Ishikawa (cell line): ENCODE data around the gene SLC9A9.

Experiments used
- CEBPB ChIP-seq: IDR thresholded peaks from 2 replicates; pipeline ENCODE4 v1.6.1; 2012
- CREB1 ChIP-seq: IDR thresholded peaks from 2 replicates; pipeline ENCODE4 v1.6.1; 2012; ENCODE audit warnings: low read depth
- EGR1 ChIP-seq: IDR thresholded peaks from 2 replicates; pipeline ENCODE4 v1.6.1; 2012
- EP300 ChIP-seq: IDR thresholded peaks from 2 replicates; pipeline ENCODE4 v1.6.1; 2012; ENCODE audit warnings: borderline replicate concordance
- FOXM1 ChIP-seq: IDR thresholded peaks from 2 replicates; pipeline ENCODE4 v1.6.1; 2012; ENCODE audit warnings: low read depth, borderline replicate concordance
- RAD21 ChIP-seq: IDR thresholded peaks from 2 replicates; pipeline ENCODE4 v1.6.1; 2012; ENCODE audit warnings: low read depth
- TAF1 ChIP-seq: IDR thresholded peaks from 2 replicates; pipeline ENCODE4 v1.6.1; 2012; ENCODE audit warnings: low read depth, mild to moderate bottlenecking
- TCF12 ChIP-seq: IDR thresholded peaks from 2 replicates; pipeline ENCODE4 v1.6.1; 2012; ENCODE audit warnings: low read depth
- TEAD4 ChIP-seq: IDR thresholded peaks from 2 replicates; pipeline ENCODE4 v1.6.1; 2012
- TF ChIP-seq, protein P1 (sequence below): IDR thresholded peaks from 2 replicates; pipeline ENCODE4 v1.6.1; 2012

GRCh38 chr3:143727391-143727790 is 120.9 kb downstream of the SLC9A9 start:
- no peak for TF ChIP-seq CREB1
- no peak for TF ChIP-seq EGR1
- TF ChIP-seq CEBPB, result no peak
- no peak for TF ChIP-seq TCF12
- TF ChIP-seq, protein P1, sequence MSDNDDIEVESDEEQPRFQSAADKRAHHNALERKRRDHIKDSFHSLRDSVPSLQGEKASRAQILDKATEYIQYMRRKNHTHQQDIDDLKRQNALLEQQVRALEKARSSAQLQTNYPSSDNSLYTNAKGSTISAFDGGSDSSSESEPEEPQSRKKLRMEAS, result no peak
- TF ChIP-seq RAD21, result no peak
- no peak for TF ChIP-seq TAF1
- TF ChIP-seq TEAD4, result no peak
- TF ChIP-seq EP300, result no peak
- TF ChIP-seq FOXM1, result no peak
